Smooth muscle cell (in vitro differentiated cells): ENCODE measurements around the gene RETREG2. TPM values are rescaled to one million over a fixed set of nuclear protein-coding genes. Genes with fewer than 3 reads are reported as not detected.

Experiments
- DNase-seq: peaks from one replicate; lab custom pipeline; 2025; ENCODE audit not compliant: unreplicated experiment; lab: John Stamatoyannopoulos, UW
- H2AFZ ChIP-seq: fragments of 200-600 bp; sonication (generic); 2 replicates; pipeline ENCODE4 v1.6.0; 2016; ENCODE audit warnings: antibody characterized with exemption, low read depth, mild to moderate bottlenecking
- H3F3A ChIP-seq: fragments of 200-600 bp; sonication (generic); 2 replicates; pipeline ENCODE4 v1.6.0; 2017; ENCODE audit warnings: antibody characterized with exemption, low read depth
- H3K27ac ChIP-seq: fragments of 200-600 bp; sonication (generic); 2 replicates; pipeline ENCODE4 v1.5.1; 2016; ENCODE audit warnings: low read depth, mild to moderate bottlenecking
- H3K27me3 ChIP-seq: fragments of 200-600 bp; sonication (generic); 2 replicates; pipeline ENCODE4 v1.6.1; 2016; ENCODE audit warnings: low read depth, mild to moderate bottlenecking
- H3K36me3 ChIP-seq: fragments of 200-600 bp; sonication (generic); 2 replicates; pipeline ENCODE4 v1.5.1; 2016; ENCODE audit warnings: low read depth
- H3K4me1 ChIP-seq: fragments of 200-600 bp; sonication (generic); 2 replicates; pipeline ENCODE4 v1.5.1; 2016; ENCODE audit warnings: low read depth
- H3K4me2 ChIP-seq: fragments of 200-600 bp; sonication (generic); 2 replicates; pipeline ENCODE4 v1.6.0; 2016; ENCODE audit warnings: mild to moderate bottlenecking
- H3K4me3 ChIP-seq: fragments of 200-600 bp; sonication (generic); 2 replicates; pipeline ENCODE4 v1.5.1; 2016; ENCODE audit warnings: mild to moderate bottlenecking
- H3K79me2 ChIP-seq: fragments of 200-600 bp; sonication (generic); 2 replicates; pipeline ENCODE4 v1.6.0; 2016; ENCODE audit warnings: low read depth, mild to moderate bottlenecking
- H3K9ac ChIP-seq: fragments of 200-600 bp; sonication (generic); 2 replicates; pipeline ENCODE4 v1.6.0; 2016; ENCODE audit warnings: low read depth
- H3K9me3 ChIP-seq: fragments of 200-600 bp; sonication (generic); replicated peaks from 2 replicates; pipeline ENCODE4 v1.5.1; 2016; ENCODE audit warnings: low read depth
- H4K20me1 ChIP-seq: fragments of 200-600 bp; sonication (generic); 2 replicates; pipeline ENCODE4 v1.6.0; 2016; ENCODE audit warnings: low read depth
- WGBS: methylation state at CpG from one replicate; pipeline ENCODE4 v1.1.7; 2016; ENCODE audit warnings: low lambda C conversion rate; 5-methylcytosine and 5-hydroxymethylcytosine counted together
- polyA plus RNA-seq: library from polyadenylated mRNA; unstranded; fragments of >200 nt; fragmentation: Nextera tagmentation; extraction: Ambion mirVana; gene quantifications from 2 replicates; pipeline ENCODE4 v1.2.1, GENCODE V29; 2016
- total RNA-seq: library from RNA; depleted of rRNA; stranded (reverse); fragments of >200 nt; gene quantifications from 2 replicates; pipeline ENCODE4 v1.2.3, GENCODE V29; 2014
- TF ChIP-seq, protein P1 (sequence below): fragments of 200-600 bp; sonication (generic); IDR thresholded peaks from 2 replicates; pipeline ENCODE4 v1.5.1; 2017; ENCODE audit warnings: borderline replicate concordance, mild to moderate bottlenecking, antibody characterized with exemption; ENCODE audit not compliant: insufficient read depth, poor library complexity, severe bottlenecking

The RETREG2 gene
- total and polyA plus RNA-seq, 2 experiments from 2014 or later = 48.7 to 57.2 TPM

DNA sequence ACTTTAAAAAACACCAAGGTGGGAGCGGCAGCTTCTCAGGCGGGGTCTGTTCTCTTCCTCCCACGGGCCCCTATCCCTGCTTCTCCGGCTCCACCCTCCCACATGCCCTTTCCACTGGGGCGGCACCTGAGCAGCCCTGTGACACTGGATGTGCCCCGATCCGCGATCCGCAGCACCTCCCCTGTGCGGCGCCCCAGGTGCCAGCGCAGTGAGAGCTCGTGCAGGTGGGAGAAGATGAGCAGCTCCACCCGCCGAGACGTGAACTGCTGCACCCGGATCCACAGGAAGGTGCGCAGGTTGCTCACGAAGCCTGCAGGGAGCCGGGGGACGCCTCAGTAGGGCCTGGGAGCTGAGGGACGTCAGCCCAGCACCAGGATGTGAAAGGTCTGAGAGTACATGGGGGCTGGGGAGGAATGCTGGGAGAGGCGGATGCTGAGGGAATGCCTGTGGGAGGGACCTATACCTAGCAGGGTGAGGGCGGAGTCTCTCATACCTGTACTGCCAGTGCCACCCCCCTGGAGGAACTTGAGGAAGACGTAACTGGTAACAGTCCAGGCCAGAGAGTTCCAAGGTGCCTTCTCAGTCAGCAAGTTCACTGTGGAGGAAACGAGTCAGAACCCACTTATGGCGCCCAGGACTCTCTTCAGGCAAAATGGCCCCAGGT, 37.9 kb downstream of the RETREG2 start:
- H3K36me3 ChIP-seq = no peaks in the 10 kb centered on the region
- WGBS = 98% methylated on average over 27 of the region's 27 CpGs
- no peak overlapping the region for H3K4me2 ChIP-seq
- DNase-seq = no peak
- H3K9ac ChIP-seq = no peak overlapping the region
- TF ChIP-seq, protein P1, sequence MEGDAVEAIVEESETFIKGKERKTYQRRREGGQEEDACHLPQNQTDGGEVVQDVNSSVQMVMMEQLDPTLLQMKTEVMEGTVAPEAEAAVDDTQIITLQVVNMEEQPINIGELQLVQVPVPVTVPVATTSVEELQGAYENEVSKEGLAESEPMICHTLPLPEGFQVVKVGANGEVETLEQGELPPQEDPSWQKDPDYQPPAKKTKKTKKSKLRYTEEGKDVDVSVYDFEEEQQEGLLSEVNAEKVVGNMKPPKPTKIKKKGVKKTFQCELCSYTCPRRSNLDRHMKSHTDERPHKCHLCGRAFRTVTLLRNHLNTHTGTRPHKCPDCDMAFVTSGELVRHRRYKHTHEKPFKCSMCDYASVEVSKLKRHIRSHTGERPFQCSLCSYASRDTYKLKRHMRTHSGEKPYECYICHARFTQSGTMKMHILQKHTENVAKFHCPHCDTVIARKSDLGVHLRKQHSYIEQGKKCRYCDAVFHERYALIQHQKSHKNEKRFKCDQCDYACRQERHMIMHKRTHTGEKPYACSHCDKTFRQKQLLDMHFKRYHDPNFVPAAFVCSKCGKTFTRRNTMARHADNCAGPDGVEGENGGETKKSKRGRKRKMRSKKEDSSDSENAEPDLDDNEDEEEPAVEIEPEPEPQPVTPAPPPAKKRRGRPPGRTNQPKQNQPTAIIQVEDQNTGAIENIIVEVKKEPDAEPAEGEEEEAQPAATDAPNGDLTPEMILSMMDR = no peak
- no peak overlapping the region for H3K27ac ChIP-seq
- H3K79me2 ChIP-seq = peaks cover 10% of the 10 kb centered on the region
- no peak overlapping the region for H2AFZ ChIP-seq
- no peaks in the 10 kb centered on the region for H3K9me3 ChIP-seq
- H3K4me3 ChIP-seq = no peak overlapping the region
- no peaks in the 10 kb centered on the region for H4K20me1 ChIP-seq
- peaks cover 14% of the 10 kb centered on the region for H3F3A ChIP-seq
- no peaks in the 10 kb centered on the region for H3K27me3 ChIP-seq
- peaks cover 7% of the 10 kb centered on the region for H3K4me1 ChIP-seq

DNA sequence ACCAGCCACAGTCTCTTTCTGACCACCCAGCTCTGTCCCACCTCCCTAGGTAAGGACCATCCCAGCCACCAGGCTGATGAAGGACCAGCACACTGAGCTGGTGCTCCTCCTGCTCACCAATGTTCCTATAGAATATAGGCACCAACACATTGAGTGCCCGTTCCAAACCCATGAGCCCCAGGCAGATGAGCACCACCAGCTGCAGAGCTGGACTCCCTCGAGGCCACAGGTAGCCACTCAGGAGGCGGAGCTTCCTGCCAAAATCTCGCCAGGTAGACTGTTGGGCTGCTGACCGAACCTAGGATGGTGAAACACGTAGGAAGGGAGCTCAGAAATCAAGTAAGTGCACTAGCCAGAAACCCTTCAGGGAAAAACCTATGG, 38.5 kb downstream of the RETREG2 start:
- H3K9ac ChIP-seq = no peak overlapping the region

DNA sequence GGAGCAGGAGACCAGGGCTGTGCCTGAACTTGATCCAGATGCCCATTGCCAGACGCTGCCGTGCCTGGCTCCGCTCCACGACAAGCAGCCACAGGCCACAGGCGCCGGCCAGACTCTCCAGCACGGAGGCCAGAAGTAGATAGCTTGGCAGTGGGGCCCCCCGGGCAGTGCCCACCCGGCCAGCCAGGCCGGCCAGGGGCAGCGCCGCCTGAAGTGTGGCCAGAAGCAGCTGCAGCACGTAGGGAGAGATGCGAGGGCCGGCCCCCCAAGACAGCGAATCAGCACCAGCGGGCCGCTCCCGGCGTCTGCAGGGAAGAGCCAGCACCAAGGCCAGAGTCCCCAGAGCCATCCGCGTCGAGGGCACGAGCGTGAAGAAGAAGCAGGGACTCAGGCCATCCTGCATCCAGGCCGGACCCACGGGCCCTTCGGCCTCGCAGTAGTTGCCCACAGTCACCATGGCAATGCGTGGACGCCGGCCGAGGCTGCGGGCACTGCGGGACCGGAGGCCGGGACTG, 40.2 kb downstream of the RETREG2 start:
- Histone ChIP-seq H3K27ac (peak overlapping the region; percentile 77), H3K27me3 (no peaks in the 10 kb centered on the region), H3F3A (peaks cover 14% of the 10 kb centered on the region), H3K9ac (peak overlapping the region; percentile 36), H2AFZ (peak overlapping the region; percentile 9), H3K9me3 (no peaks in the 10 kb centered on the region), H3K4me2 (peak overlapping the region; percentile 92), H3K4me3 (peak overlapping the region; percentile 53), H4K20me1 (no peaks in the 10 kb centered on the region), H3K4me1 (peaks cover 7% of the 10 kb centered on the region), H3K79me2 (peaks cover 10% of the 10 kb centered on the region), H3K36me3 (peaks cover under 1% of the 10 kb centered on the region)
- WGBS = under 1% methylated on average over 37 of the region's 37 CpGs
- peak; percentile 87 for DNase-seq
- TF ChIP-seq, protein P1 = no peak

More for the DNA sequence above, 38.5 kb downstream of the RETREG2 start:
- peaks cover 10% of the 10 kb centered on the region for H3K79me2 ChIP-seq
- no peak overlapping the region for H3K4me3 ChIP-seq
- H4K20me1 ChIP-seq = no peaks in the 10 kb centered on the region
- H2AFZ ChIP-seq = no peak overlapping the region
- no peaks in the 10 kb centered on the region for H3K27me3 ChIP-seq
- peaks cover 14% of the 10 kb centered on the region for H3F3A ChIP-seq
- H3K36me3 ChIP-seq = no peaks in the 10 kb centered on the region
- no peaks in the 10 kb centered on the region for H3K9me3 ChIP-seq
- peaks cover 7% of the 10 kb centered on the region for H3K4me1 ChIP-seq
- H3K4me2 ChIP-seq = no peak overlapping the region
- 90% methylated on average over 6 of the region's 6 CpGs for WGBS
- no peak overlapping the region for H3K27ac ChIP-seq
- TF ChIP-seq, protein P1 = no peak
- no peak for DNase-seq
